Epithelial cell of proximal tubule (primary cell): Measurements from ENCODE around the gene APBB2. TPM values are rescaled to one million over a fixed set of nuclear protein-coding genes. Genes with fewer than 3 reads are reported as not detected.
A peak's percentile ranks its signal among the peaks of the same experiment; 100 is the strongest.

ENCODE experiments used
- DNase-seq: peaks from one replicate; pipeline ENCODE4 v3.0.0-alpha.2; 2011; ENCODE audit warnings: low read depth
- H3K4me3 ChIP-seq: 2 replicates; pipeline ENCODE4 v1.5.1; 2011; ENCODE audit warnings: low read depth, mild to moderate bottlenecking, low read length
- total RNA-seq: library from RNA; depleted of rRNA; stranded (reverse); fragments of >200 nt; gene quantifications from 2 replicates; pipeline ENCODE4 v1.2.3, GENCODE V29; 2015
- TF ChIP-seq, protein P1 (sequence below): conservative IDR thresholded peaks from 2 replicates; pipeline ENCODE4 v1.5.1; 2012; ENCODE audit warnings: low read depth, mild to moderate bottlenecking, low read length

APBB2 gene
- total RNA-seq, 1 donor from 2014 or later: 27.9 TPM

DNA sequence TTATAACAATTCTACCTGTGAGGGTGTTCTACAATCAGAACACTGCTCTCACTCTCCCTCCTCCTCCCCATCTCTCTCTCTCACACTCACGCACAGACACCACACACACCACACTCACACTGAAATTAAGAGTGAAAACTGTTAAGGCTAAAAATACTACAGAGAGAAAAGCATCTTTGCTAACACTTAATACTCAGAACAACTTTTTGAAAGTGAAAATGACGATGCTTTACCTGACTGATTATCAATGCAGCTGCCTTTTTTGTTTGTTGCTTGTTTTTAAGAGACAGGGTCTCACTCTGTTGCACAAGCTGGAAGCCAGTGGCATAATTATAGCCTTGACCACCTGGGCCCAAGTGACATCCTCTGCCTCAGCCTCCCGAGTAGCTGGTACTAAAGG, 222.4 kb downstream of the APBB2 start:
- DNase-seq: no peak
- TF ChIP-seq, protein P1, sequence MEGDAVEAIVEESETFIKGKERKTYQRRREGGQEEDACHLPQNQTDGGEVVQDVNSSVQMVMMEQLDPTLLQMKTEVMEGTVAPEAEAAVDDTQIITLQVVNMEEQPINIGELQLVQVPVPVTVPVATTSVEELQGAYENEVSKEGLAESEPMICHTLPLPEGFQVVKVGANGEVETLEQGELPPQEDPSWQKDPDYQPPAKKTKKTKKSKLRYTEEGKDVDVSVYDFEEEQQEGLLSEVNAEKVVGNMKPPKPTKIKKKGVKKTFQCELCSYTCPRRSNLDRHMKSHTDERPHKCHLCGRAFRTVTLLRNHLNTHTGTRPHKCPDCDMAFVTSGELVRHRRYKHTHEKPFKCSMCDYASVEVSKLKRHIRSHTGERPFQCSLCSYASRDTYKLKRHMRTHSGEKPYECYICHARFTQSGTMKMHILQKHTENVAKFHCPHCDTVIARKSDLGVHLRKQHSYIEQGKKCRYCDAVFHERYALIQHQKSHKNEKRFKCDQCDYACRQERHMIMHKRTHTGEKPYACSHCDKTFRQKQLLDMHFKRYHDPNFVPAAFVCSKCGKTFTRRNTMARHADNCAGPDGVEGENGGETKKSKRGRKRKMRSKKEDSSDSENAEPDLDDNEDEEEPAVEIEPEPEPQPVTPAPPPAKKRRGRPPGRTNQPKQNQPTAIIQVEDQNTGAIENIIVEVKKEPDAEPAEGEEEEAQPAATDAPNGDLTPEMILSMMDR: no peak
- H3K4me3 ChIP-seq: no peak overlapping the region

DNA sequence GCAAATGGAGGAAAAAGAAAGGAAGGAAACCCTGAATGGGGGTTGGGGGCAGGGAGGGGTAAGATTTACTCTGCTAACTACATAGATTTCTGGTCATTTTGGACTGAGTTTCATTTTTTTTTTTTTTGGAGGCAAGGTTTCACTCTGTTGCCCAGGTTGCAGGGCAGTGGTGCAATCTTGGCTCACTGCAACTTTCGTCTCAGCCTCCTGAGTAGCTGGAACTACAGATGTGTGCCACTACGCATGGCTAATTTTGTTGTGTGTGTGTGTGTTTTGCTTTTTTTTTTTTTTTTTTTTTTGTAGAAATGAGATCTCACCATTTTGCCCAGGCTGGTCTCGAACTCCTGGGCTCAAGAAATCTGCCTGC, 223.5 kb downstream of the APBB2 start:
- no peak overlapping the region for H3K4me3 ChIP-seq
- peak; percentile 59 for DNase-seq
- TF ChIP-seq, protein P1: no peak

DNA sequence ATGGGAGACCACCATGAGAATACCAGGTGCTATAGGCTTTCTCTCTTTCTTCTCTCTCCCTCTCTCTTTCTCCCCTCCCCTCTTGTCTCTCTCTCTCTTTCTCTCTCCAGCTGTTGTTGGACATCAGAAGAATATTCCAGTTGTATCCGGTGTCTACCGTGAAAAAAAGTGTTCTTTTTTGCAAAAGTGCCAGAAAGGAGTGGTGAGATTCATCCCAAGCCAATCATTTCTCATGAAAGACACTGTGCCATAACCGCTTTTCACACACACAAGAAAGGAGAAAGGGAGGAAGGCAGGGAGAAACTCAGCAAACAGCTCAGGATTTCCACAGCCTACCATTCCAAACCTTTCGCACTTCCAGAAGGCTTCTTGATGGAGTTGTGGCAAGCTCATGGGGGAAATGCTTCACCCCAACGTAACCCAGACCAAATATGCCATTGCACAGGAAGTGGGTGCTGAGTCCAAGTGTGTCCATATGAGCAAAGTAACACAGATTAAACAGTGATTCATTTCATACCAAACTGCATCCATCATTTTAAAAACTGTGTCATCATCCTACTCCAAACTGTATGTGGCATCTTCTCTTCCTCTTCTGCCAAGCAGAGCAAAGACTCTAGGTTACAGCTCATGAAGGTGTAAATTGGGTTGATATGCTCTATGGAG, 224.0 kb downstream of the APBB2 start:
- H3K4me3 ChIP-seq: no peak overlapping the region
- DNase-seq: peak; percentile 84
- TF ChIP-seq, protein P1: no peak

DNA sequence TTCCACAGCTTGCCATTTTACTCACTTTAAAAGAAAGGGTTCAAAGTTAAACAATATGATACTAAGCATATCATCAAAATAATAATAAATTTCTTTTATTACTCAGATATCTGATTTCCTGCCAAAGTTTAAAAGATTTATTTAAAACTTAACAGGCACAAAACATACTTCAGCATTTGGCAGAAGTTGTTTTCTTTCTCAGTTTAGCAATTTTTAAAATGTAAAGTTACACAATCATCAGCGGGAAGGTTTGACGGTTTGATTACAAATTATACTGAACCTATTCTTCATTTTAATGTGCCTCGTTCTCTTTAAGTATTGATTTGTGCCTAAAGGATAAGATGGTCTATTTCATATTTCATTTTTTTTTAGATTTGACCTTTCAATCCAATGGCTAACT, 227.2 kb downstream of the APBB2 start:
- no peak overlapping the region for H3K4me3 ChIP-seq
- TF ChIP-seq, protein P1: no peak
- DNase-seq: no peak

DNA sequence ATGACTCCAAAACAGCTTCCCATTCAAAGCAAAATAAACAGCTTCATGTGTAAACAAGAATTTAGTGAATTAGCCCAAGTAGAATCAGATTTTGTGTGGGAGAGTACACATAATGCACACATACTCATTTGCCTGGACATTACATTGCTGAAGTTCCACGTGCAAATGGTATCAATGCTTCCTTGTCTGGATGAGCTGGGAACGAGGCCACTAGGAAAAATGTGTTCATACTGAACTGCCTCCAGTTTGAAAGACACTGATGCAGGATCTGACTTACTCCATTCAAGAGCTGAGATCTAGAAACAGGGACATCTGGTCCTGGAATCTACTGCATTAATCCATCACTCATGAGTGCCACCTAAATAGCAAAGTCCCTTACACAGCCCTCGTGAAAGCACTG, 228.0 kb downstream of the APBB2 start:
- TF ChIP-seq, protein P1: no peak
- no peak overlapping the region for H3K4me3 ChIP-seq
- no peak for DNase-seq

DNA sequence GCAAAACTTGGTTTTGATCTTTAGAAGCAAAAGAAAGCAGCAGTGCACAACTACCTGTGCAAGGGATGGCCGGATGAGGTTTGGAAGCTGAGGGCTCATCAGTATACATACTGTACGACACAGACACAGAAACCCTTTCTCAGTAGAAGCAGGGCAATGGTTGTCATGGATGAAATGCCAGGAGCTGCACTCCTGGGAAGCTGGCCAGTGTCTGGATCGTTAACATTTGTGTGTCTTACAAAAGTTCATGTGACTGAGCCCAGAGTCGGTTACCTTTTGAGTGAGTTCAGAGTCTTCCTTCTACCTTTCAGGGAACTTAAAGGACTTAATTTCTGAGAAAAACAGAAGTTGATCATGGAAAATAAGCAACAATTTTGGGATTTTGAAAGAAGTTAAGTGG, 230.3 kb downstream of the APBB2 start:
- DNase-seq: peak; percentile 59
- TF ChIP-seq, protein P1: no peak
- no peak overlapping the region for H3K4me3 ChIP-seq

DNA sequence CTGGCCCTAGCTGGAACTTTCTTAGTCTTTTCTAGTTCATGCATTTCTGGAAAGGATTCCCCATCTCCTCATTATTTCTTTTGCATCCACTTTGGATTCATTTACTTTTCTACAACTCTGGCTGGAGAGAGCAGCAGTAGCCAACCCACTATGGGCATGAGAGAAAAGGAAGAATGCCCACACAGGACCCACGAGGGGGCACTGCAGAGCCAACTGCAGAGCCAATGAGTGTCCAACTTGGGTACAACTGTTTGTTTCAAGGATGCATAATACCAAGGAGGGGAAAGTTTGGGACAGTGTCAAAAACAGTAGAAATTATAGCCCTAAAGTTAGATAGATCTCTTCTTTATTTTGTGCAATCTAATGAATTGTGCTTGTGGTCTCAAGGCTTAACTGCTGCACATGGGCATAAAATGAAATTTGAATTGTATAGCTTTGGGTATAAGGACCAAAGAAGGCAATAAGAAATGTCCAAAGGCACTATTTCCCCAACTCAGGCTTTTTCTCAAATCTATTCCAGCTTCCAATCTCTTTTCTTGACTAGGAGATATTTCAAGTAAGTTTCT, 233.9 kb downstream of the APBB2 start:
- TF ChIP-seq, protein P1: peak; percentile 82
- DNase-seq: no peak
- H3K4me3 ChIP-seq: no peak overlapping the region
